CD4-positive, alpha-beta T cell treated with Interleukin-15 for 1 hour (primary cell): ENCODE measurements around the gene CISH.
A peak's percentile ranks its signal among the peaks of the same experiment; 100 is the strongest.

Source experiments
- DNase-seq: peaks from one replicate; pipeline ENCODE4 v3.0.0-alpha.2; 2020

The CISH gene

GRCh38 chr3:50592568-50592967, 19.0 kb downstream of the CISH start:
- DNase-seq: peak; percentile 46

GRCh38 chr3:50591196-50591741, 20.3 kb downstream of the CISH start:
- no peak for DNase-seq

GRCh38 chr3:50588759-50589433, 22.7 kb downstream of the CISH start:
- no peak for DNase-seq

GRCh38 chr3:50587806-50588758, 23.5 kb downstream of the CISH start:
- DNase-seq: peak; percentile 70

- no peak for DNase-seq
These were observed 24.2 kb downstream of the CISH start for GRCh38 chr3:50587373-50587772.

- no peak for DNase-seq
These were observed 24.9 kb downstream of the CISH start for GRCh38 chr3:50586763-50587070.

- DNase-seq: no peak
These were observed 25.4 kb downstream of the CISH start for GRCh38 chr3:50585919-50586762.

GRCh38 chr3:50584391-50584790, 27.2 kb downstream of the CISH start:
- DNase-seq: no peak

- no peak for DNase-seq
These were observed 27.7 kb downstream of the CISH start for GRCh38 chr3:50583897-50584296.

GRCh38 chr3:50582083-50582482, 29.5 kb downstream of the CISH start:
- DNase-seq: no peak

GRCh38 chr3:50581459-50581842, 30.1 kb downstream of the CISH start:
- DNase-seq: no peak

GRCh38 chr3:50580683-50581458, 30.7 kb downstream of the CISH start:
- DNase-seq: no peak

GRCh38 chr3:50577348-50577747, 34.2 kb downstream of the CISH start:
- DNase-seq: no peak

GRCh38 chr3:50575372-50575771, 36.2 kb downstream of the CISH start:
- DNase-seq: no peak

- peak; percentile 35 for DNase-seq
These were observed 37.1 kb downstream of the CISH start for GRCh38 chr3:50574444-50574831.

GRCh38 chr3:50573566-50574443, 37.8 kb downstream of the CISH start:
- peak; percentile 88 for DNase-seq

GRCh38 chr3:50572801-50573371, 38.7 kb downstream of the CISH start:
- peak; percentile 60 for DNase-seq

- DNase-seq: peak; percentile 85
These were observed 39.4 kb downstream of the CISH start for GRCh38 chr3:50572158-50572557.

GRCh38 chr3:50571486-50571885, 40.1 kb downstream of the CISH start:
- DNase-seq: no peak

GRCh38 chr3:50570508-50571279, 40.9 kb downstream of the CISH start:
- no peak for DNase-seq
